ENCODE measurements around the gene FXYD2.

The FXYD2 gene

GRCh38 chr11:117774553-117774952 is 50.0 kb downstream of the FXYD2 start:
- H3K27ac ChIP-seq (ENCODE audit: low read depth, low read length, severe bottlenecking) = no peak overlapping the region
- no peaks in the 10 kb centered on the region for H3K9me3 ChIP-seq (ENCODE audit: control insufficient read depth, low read length)
- H3K36me3 ChIP-seq (ENCODE audit: control insufficient read depth, insufficient read depth, low read length) = no peaks in the 10 kb centered on the region
- H3K4me1 ChIP-seq (ENCODE audit: control insufficient read depth, insufficient read depth, low read length, poor library complexity, severe bottlenecking) = no peaks in the 10 kb centered on the region
- H3K4me3 ChIP-seq (ENCODE audit: extremely low read depth, insufficient read depth, low read length, poor library complexity, severe bottlenecking) = no peak overlapping the region
- WGBS, 2 experiments (ENCODE audit: insufficient coverage in 2 of 2) = no CpG with 5 or more reads among the region's 3 CpGs

GRCh38 chr11:117772360-117772759 is 52.2 kb downstream of the FXYD2 start:
- Histone ChIP-seq H3K4me3 (ENCODE audit: extremely low read depth, insufficient read depth, low read length, poor library complexity, severe bottlenecking) (no peak overlapping the region), H3K27ac (ENCODE audit: low read depth, low read length, severe bottlenecking) (no peak overlapping the region), H3K4me1 (ENCODE audit: control insufficient read depth, insufficient read depth, low read length, poor library complexity, severe bottlenecking) (no peaks in the 10 kb centered on the region), H3K36me3 (ENCODE audit: control insufficient read depth, insufficient read depth, low read length) (no peaks in the 10 kb centered on the region), H3K9me3 (ENCODE audit: control insufficient read depth, low read length) (no peaks in the 10 kb centered on the region)
- 89 to 93% methylated on average over 3 to 5 of the region's 6 CpGs for WGBS, 2 experiments (ENCODE audit: insufficient coverage in 2 of 2)

- H3K36me3 ChIP-seq (ENCODE audit: control insufficient read depth, insufficient read depth, low read length) = no peaks in the 10 kb centered on the region
- 88 to 94% methylated on average over 6 to 7 of the region's 7 CpGs for WGBS, 2 experiments (ENCODE audit: insufficient coverage in 2 of 2)
- no peak overlapping the region for H3K4me3 ChIP-seq (ENCODE audit: extremely low read depth, insufficient read depth, low read length, poor library complexity, severe bottlenecking)
Measured at GRCh38 chr11:117771841-117772240, 52.7 kb downstream of the FXYD2 start.

GRCh38 chr11:117771197-117771596 is 53.3 kb downstream of the FXYD2 start:
- no peaks in the 10 kb centered on the region for H3K4me1 ChIP-seq (ENCODE audit: control insufficient read depth, insufficient read depth, low read length, poor library complexity, severe bottlenecking)
- no peak overlapping the region for H3K4me3 ChIP-seq (ENCODE audit: extremely low read depth, insufficient read depth, low read length, poor library complexity, severe bottlenecking)
- H3K27ac ChIP-seq (ENCODE audit: low read depth, low read length, severe bottlenecking) = no peak overlapping the region
- H3K9me3 ChIP-seq (ENCODE audit: control insufficient read depth, low read length) = no peaks in the 10 kb centered on the region
- H3K36me3 ChIP-seq (ENCODE audit: control insufficient read depth, insufficient read depth, low read length) = no peaks in the 10 kb centered on the region
- WGBS, 2 experiments (ENCODE audit: insufficient coverage in 2 of 2) = 91 to 97% methylated on average over 4 to 5 of the region's 6 CpGs

More at GRCh38 chr11:117771841-117772240, 52.7 kb downstream of the FXYD2 start:
- no peaks in the 10 kb centered on the region for H3K9me3 ChIP-seq (ENCODE audit: control insufficient read depth, low read length)
- H3K4me1 ChIP-seq (ENCODE audit: control insufficient read depth, insufficient read depth, low read length, poor library complexity, severe bottlenecking) = no peaks in the 10 kb centered on the region
- no peak overlapping the region for H3K27ac ChIP-seq (ENCODE audit: low read depth, low read length, severe bottlenecking)

- no peak overlapping the region for H3K27ac ChIP-seq (ENCODE audit: low read depth, low read length, severe bottlenecking)
- no peaks in the 10 kb centered on the region for H3K4me1 ChIP-seq (ENCODE audit: control insufficient read depth, insufficient read depth, low read length, poor library complexity, severe bottlenecking)
- no peaks in the 10 kb centered on the region for H3K36me3 ChIP-seq (ENCODE audit: control insufficient read depth, insufficient read depth, low read length)
- no peaks in the 10 kb centered on the region for H3K9me3 ChIP-seq (ENCODE audit: control insufficient read depth, low read length)
- no peak overlapping the region for H3K4me3 ChIP-seq (ENCODE audit: extremely low read depth, insufficient read depth, low read length, poor library complexity, severe bottlenecking)
- 87 to 91% methylated on average over 3 to 4 of the region's 4 CpGs for WGBS, 2 experiments (ENCODE audit: insufficient coverage in 2 of 2)
Measured at GRCh38 chr11:117770061-117770460, 54.5 kb downstream of the FXYD2 start.

All from mesodermal cell (in vitro differentiated cells).